ENCODE measurements around the gene WIZ.

The WIZ gene

DNA sequence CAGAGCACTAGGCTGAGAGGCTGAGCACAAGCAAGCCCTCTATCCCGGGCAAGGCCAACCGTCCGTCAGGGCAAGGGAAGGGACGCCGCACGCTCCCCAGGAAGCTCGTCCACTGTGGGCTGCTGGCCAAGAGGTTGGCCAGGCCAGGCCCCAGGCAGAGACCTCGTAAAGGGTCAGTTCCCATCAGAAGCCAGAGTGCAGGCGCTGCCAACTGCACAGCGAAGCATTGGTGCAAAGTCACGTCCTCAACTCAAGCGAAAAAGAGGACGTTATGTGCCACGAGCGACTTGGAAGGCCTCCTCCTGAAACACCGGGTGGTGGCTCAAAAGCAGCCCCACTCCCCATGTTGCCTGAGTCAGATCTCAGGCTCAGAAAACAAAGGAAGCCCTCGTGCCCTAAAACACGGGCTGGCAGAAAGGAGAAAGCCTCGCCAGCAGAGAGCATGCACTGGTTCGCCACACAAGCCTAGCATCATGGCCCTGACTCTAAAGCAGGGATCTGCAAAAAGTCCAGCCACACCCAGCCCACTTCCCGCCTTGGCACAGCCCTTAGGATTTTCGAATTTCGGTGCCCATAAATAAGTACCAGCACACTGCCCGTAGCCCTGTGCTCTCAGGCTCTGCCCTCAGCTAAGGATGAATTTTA is 74.8 kb downstream of the WIZ start:
- DNase-seq (ENCODE audit: low read depth in 2 of 2): no peak

DNA sequence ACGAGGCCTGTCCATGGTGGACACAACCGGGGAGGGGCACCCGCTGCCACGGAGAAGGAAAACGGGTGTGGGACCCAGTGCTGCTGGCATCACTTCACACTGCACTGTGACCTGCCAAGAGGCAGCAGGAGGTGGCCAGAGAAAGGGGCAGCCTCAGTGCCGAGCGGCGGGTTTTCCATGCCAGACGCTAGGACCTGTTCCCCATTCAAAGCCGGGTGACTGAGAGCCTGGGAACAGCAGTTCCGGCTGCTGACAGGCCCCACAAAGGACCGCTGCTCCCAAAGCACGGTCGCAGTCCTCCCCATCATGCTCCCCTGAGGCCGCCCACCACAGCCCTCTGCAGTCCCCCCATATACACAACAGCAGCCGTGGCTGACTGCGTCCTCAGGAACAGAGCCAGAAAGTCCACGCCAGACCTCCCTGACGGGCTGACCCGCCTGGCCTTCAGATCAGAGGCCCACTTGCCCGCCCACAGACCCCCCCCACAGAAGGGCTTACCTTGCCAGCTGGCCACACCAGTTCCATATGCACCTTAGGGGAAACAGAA is 75.6 kb downstream of the WIZ start:
- DNase-seq (ENCODE audit: low read depth in 2 of 2): no peak

DNA sequence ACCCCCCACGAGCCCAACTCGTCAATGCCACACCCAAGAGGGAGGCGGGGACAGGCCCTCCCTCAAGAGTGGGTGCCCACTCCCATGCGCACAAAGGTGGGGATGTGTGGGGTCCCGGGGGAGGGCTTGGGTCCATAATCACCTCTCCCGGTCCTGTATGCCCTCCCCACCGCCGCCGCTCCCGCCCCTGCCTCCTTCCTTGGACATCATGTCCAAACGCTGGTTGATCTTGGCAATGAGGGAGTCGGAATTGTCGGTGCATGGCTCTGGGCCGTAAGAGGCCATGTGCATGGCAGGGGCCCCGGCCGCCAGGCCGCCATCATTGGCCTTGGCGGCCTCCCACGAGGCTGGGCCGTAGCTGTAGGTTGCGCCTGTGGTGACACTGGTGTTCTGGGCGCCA is 76.1 kb downstream of the WIZ start:
- no peak for DNase-seq (ENCODE audit: low read depth in 2 of 2)

DNA sequence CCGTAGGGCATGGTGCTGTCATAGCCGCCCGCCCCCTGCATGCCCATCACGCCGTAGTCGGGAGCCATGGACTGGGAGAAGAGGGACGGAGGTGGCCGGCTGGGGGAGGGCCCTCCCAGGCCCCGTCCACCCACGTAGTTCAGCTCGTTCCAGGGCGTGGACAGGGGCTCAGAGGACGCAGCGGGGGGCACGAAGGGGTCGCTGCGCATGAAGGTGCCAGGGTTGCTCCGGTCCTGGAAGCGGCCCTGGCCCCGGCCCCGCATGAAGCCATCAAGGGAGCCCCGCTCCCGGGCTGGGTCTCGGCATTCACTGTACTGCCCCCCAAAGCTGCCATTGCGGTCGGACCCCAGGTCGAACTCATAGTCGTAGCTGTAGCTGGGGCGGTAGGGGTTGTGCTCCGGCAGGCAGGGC is 76.9 kb downstream of the WIZ start:
- no peak for DNase-seq (ENCODE audit: low read depth in 2 of 2)

DNA sequence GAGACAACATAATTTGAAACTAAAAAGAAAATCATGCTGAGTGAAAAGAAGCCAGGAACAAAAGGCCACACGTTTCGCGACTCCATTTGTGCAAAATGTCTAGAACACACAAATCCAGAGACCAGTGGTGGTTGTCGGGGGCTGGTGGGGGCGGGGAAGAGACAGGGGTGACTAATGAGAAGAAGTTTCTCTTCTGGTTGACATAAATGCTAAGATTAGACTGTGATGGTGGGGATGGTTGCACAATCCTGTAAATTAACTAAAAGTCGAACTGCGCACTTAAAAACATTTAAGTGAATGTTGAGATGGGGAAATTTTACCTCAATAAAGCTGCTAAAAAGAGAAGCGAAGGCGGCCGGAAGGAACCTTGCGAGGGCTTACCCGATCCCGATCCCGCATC is 77.3 kb downstream of the WIZ start:
- DNase-seq (ENCODE audit: low read depth in 2 of 2): peak in 1 of 2 donors; percentile 4

GRCh38 chr19:15371786-15372380 is 77.9 kb downstream of the WIZ start:
- DNase-seq (ENCODE audit: low read depth in 2 of 2): no peak

DNA sequence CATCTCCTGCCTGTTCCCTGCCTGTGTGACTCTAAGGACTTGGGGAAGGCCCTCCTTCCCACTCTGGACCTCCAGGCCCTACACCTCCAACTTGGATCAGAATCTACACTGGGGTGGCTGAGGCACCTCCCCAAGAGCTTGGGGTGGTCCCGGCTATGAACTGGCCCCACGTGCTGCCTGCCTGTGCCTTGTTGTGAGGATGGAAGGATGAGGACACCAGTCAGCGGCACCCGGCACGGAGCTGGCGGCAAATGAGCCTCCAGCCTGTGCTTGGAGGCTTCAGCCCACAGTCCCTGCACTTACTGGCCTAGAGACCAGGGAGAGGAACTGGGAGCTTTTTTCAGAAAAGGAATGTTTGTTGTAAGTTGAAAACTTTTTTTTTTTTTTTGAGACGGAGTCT is 78.6 kb downstream of the WIZ start:
- DNase-seq (ENCODE audit: low read depth in 2 of 2): no peak

Measured in activated CD4-positive, alpha-beta T cell treated with anti-CD3 and anti-CD28 coated beads for 24 hours (primary cell).